C4-2B (cell line): Measurements from ENCODE around the gene INCENP.

Experiments used
- H3K27ac ChIP-seq: fragments of 450-650 bp; 2 replicates; pipeline ENCODE4 v1.5.1; 2017
- ZFX ChIP-seq: fragments of 450-650 bp; IDR thresholded peaks from 2 replicates; pipeline ENCODE4 v1.6.1; 2017
- TF ChIP-seq, protein P1 (sequence below): fragments of 450-650 bp; conservative IDR thresholded peaks from 2 replicates; pipeline ENCODE4 v1.5.1; 2017; ENCODE audit warnings: mild to moderate bottlenecking

INCENP gene

GRCh38 chr11:62124186-62125113 lies 639 bp downstream of the INCENP start:
- TF ChIP-seq ZFX = peak; percentile 59; the same call in 1 of the 2 replicates
- TF ChIP-seq, protein P1, sequence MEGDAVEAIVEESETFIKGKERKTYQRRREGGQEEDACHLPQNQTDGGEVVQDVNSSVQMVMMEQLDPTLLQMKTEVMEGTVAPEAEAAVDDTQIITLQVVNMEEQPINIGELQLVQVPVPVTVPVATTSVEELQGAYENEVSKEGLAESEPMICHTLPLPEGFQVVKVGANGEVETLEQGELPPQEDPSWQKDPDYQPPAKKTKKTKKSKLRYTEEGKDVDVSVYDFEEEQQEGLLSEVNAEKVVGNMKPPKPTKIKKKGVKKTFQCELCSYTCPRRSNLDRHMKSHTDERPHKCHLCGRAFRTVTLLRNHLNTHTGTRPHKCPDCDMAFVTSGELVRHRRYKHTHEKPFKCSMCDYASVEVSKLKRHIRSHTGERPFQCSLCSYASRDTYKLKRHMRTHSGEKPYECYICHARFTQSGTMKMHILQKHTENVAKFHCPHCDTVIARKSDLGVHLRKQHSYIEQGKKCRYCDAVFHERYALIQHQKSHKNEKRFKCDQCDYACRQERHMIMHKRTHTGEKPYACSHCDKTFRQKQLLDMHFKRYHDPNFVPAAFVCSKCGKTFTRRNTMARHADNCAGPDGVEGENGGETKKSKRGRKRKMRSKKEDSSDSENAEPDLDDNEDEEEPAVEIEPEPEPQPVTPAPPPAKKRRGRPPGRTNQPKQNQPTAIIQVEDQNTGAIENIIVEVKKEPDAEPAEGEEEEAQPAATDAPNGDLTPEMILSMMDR = no peak
- H3K27ac ChIP-seq = peak overlapping the region; percentile 91

DNA sequence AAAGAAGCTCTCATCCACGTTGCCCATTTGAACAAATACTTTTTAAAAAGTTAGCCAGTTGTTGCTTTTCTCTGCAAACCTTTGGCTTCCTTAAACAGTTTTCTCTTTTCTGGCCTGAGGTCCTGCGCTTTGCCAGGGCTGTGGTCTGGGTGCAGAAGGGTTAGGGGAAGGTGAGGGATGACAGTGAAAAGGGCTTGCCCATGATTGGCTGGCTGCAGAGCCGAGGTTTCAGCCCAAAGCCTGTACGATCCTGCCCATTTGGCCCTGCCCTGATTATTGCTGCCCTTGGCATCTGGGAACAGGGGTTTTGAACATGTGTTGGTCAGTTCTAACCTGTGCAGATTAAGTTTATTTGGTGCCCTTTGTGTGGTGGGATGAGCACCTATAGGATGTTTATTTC lies 1.5 kb downstream of the INCENP start:
- peak overlapping the region; percentile 91 for H3K27ac ChIP-seq
- no peak for TF ChIP-seq ZFX

GRCh38 chr11:62125881-62126280 lies 2.1 kb downstream of the INCENP start:
- H3K27ac ChIP-seq = no peak overlapping the region
- no peak for TF ChIP-seq ZFX
- TF ChIP-seq, protein P1 = no peak

GRCh38 chr11:62127426-62127825 lies 3.6 kb downstream of the INCENP start:
- no peak for TF ChIP-seq ZFX
- TF ChIP-seq, protein P1 = no peak
- no peak overlapping the region for H3K27ac ChIP-seq

GRCh38 chr11:62127941-62128770 lies 4.3 kb downstream of the INCENP start:
- H3K27ac ChIP-seq = no peak overlapping the region
- TF ChIP-seq ZFX = no peak
- TF ChIP-seq, protein P1 = no peak

- no peak overlapping the region for H3K27ac ChIP-seq
- TF ChIP-seq ZFX = no peak
- TF ChIP-seq, protein P1 = no peak
Observed at GRCh38 chr11:62128835-62129234, 5.0 kb downstream of the INCENP start.

GRCh38 chr11:62129590-62130282 lies 5.9 kb downstream of the INCENP start:
- no peak for TF ChIP-seq ZFX
- TF ChIP-seq, protein P1 = no peak
- H3K27ac ChIP-seq = no peak overlapping the region
